Transverse colon (tissue), 3 donors: ENCODE measurements around the gene YTHDF2.

Source experiments
- POLR2A ChIP-seq: fragments of 450-650 bp; IDR thresholded peaks from one replicate; pipeline ENCODE4 v1.6.1; 2016; ENCODE audit warnings: antibody characterized with exemption, mild to moderate bottlenecking, moderate library complexity
- TF ChIP-seq, protein P1 (sequence below), 5 experiments: fragments of 200-600 bp in 3 of 5; fragments of 450-650 bp in 2 of 5; sonication (generic) in 3 of 5; IDR thresholded peaks; 1 replicate in 2 of 5; 2 replicates in 3 of 5; pipeline ENCODE4 v1.5.1; 2016 to 2017; ENCODE audit warnings: antibody characterized with exemption in 5 of 5, inconsistent platforms in 3 of 5, mild to moderate bottlenecking in 2 of 5, moderate library complexity in 1 of 5

DNA sequence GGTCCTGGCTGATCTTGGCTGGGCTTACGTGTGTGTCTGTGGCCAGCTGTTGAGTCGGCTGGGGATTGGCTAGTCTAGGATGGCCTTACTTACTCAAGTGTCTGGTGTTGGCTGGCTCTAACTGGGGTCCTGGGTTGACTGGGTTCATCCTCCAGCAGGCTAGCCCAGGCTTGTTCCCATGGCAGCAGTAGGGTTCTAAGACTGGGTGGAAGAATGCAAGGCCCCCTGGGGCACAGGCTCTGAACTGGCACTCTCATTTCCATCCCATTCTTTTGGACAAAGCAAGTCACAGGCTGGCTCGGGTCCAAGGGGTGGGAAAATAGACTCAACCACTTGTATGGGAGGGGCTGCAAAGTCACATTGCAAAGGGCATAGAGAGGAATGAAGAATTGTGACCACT is 67.3 kb downstream of the YTHDF2 start:
- TF ChIP-seq, protein P1, sequence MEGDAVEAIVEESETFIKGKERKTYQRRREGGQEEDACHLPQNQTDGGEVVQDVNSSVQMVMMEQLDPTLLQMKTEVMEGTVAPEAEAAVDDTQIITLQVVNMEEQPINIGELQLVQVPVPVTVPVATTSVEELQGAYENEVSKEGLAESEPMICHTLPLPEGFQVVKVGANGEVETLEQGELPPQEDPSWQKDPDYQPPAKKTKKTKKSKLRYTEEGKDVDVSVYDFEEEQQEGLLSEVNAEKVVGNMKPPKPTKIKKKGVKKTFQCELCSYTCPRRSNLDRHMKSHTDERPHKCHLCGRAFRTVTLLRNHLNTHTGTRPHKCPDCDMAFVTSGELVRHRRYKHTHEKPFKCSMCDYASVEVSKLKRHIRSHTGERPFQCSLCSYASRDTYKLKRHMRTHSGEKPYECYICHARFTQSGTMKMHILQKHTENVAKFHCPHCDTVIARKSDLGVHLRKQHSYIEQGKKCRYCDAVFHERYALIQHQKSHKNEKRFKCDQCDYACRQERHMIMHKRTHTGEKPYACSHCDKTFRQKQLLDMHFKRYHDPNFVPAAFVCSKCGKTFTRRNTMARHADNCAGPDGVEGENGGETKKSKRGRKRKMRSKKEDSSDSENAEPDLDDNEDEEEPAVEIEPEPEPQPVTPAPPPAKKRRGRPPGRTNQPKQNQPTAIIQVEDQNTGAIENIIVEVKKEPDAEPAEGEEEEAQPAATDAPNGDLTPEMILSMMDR (IDR thresholded peaks at IDR 0.05) = no peak
- no peak for TF ChIP-seq POLR2A
